Left colon (tissue), 2 donors: Measurements from ENCODE around the gene CACNA2D3. TPM values are rescaled to one million over a fixed set of nuclear protein-coding genes. Genes with fewer than 3 reads are reported as not detected.
A peak's percentile ranks its signal among the peaks of the same experiment; 100 is the strongest.

Experiments
- ATAC-seq: fragments of 200-7000 bp; cut with Tn5 transposase; one replicate; pipeline ENCODE4 v1.9.1; 2020; ENCODE audit warnings: mild to moderate bottlenecking, moderate library complexity
- DNase-seq, 2 donors: peaks; one replicate each; pipeline ENCODE4 v3.0.0-alpha.2; 2020
- intact Hi-C, 2 donors: fragments of 100-400 bp; cut with DNase I in 1 of 2; cut with micrococcal nuclease in 1 of 2; formaldehyde crosslinking; loops; one replicate each; pipeline versions ENCODE4 v1.11.2 to v1.14.0; 2022; cut with DNase I, micrococcal nuclease
- total RNA-seq, 2 donors: library from RNA; stranded (reverse); fragmentation: NEBNext Ultra II Directional; extraction: Animal tissue kit (Norgen Biotek cat#: 25700); gene quantifications; one replicate each; pipeline ENCODE4 v1.2.1, GENCODE V29; 2021
- donor health status: DM: no; HTN: no; CAD: no.
- donor health status: DM: yes; HTN: yes; CAD: no.

The CACNA2D3 gene
- total RNA-seq, 2 donors from 2014 or later = 0.24 to 0.64 TPM

GRCh38 chr3:54939557-54940300, 817.4 kb downstream of the CACNA2D3 start:
- DNase-seq (no peak), ATAC-seq (no peak)
- intact Hi-C loops = no loop called here

GRCh38 chr3:54940971-54941370, 818.6 kb downstream of the CACNA2D3 start:
- intact Hi-C loops = no loop called here
- ATAC-seq (no peak), DNase-seq (no peak)

GRCh38 chr3:54941690-54942362, 819.5 kb downstream of the CACNA2D3 start:
- DNase-seq = no peak
- no peak for ATAC-seq
- intact Hi-C loops = no loop called here

- DNase-seq (no peak), ATAC-seq (no peak)
- intact Hi-C loops = no loop called here
Observed at GRCh38 chr3:54949491-54950044, 827.2 kb downstream of the CACNA2D3 start.

- intact Hi-C loops = no loop called here
- ATAC-seq (no peak), DNase-seq (no peak)
Observed at GRCh38 chr3:54950391-54951003, 828.1 kb downstream of the CACNA2D3 start.

- peak; percentile 52 to 66 for DNase-seq
- ATAC-seq = peak; percentile 72
- intact Hi-C loops = no loop called here
Observed at GRCh38 chr3:54951405-54951804, 829.1 kb downstream of the CACNA2D3 start.

GRCh38 chr3:54954022-54954421, 831.7 kb downstream of the CACNA2D3 start:
- intact Hi-C loops = no loop called here
- ATAC-seq (no peak), DNase-seq (no peak)

GRCh38 chr3:54954521-54954920, 832.2 kb downstream of the CACNA2D3 start:
- DNase-seq = no peak

GRCh38 chr3:54955496-54955895, 833.1 kb downstream of the CACNA2D3 start:
- DNase-seq = no peak
- no peak for ATAC-seq
- intact Hi-C loops = no loop called here

More at GRCh38 chr3:54954521-54954920, 832.2 kb downstream of the CACNA2D3 start:
- intact Hi-C loops = no loop called here
- no peak for ATAC-seq

- no peak for ATAC-seq
- intact Hi-C loops = no loop called here
Observed at GRCh38 chr3:54955941-54956340, 833.6 kb downstream of the CACNA2D3 start.

GRCh38 chr3:54957711-54958110, 835.4 kb downstream of the CACNA2D3 start:
- intact Hi-C loops = no loop called here
- no peak for DNase-seq
- no peak for ATAC-seq

More at GRCh38 chr3:54955941-54956340, 833.6 kb downstream of the CACNA2D3 start:
- DNase-seq = no peak

- DNase-seq (no peak), ATAC-seq (no peak)
- intact Hi-C loops = no loop called here
Observed at GRCh38 chr3:54960082-54960481, 837.7 kb downstream of the CACNA2D3 start.

GRCh38 chr3:54960701-54961100, 838.3 kb downstream of the CACNA2D3 start:
- no peak for ATAC-seq
- DNase-seq = no peak
- intact Hi-C loops = no loop called here

- ATAC-seq = no peak
Observed at GRCh38 chr3:54962200-54962599, 839.8 kb downstream of the CACNA2D3 start.

GRCh38 chr3:54963641-54964040, 841.3 kb downstream of the CACNA2D3 start:
- no peak for ATAC-seq
- DNase-seq = no peak
- intact Hi-C loops = no loop called here

More at GRCh38 chr3:54962200-54962599, 839.8 kb downstream of the CACNA2D3 start:
- intact Hi-C loops = no loop called here
- no peak for DNase-seq

- ATAC-seq = no peak
- intact Hi-C loops = no loop called here
- no peak for DNase-seq
Observed at GRCh38 chr3:54964081-54964480, 841.7 kb downstream of the CACNA2D3 start.

GRCh38 chr3:54965746-54966145, 843.4 kb downstream of the CACNA2D3 start:
- intact Hi-C loops = no loop called here
- DNase-seq (no peak), ATAC-seq (no peak)

- ATAC-seq (peak; percentile 95), DNase-seq (peak in 1 of 2 donors; percentile 9)
- intact Hi-C loops = no loop called here
Observed at GRCh38 chr3:54966979-54967378, 844.6 kb downstream of the CACNA2D3 start.

GRCh38 chr3:54967731-54968161, 845.4 kb downstream of the CACNA2D3 start:
- no peak for ATAC-seq
- DNase-seq = no peak
- intact Hi-C loops = no loop called here
